Measurements from ENCODE around the gene GTF2F1. TPM values are rescaled to one million over a fixed set of nuclear protein-coding genes. Genes with fewer than 3 reads are reported as not detected.

Gene GTF2F1
- total and polyA plus RNA-seq, 9 of the 15 experiments (the other 6 are each of a cell fraction or from before 2014, with no cell fraction given), result 4.7 to 75.4 (median 68.4) TPM

DNA sequence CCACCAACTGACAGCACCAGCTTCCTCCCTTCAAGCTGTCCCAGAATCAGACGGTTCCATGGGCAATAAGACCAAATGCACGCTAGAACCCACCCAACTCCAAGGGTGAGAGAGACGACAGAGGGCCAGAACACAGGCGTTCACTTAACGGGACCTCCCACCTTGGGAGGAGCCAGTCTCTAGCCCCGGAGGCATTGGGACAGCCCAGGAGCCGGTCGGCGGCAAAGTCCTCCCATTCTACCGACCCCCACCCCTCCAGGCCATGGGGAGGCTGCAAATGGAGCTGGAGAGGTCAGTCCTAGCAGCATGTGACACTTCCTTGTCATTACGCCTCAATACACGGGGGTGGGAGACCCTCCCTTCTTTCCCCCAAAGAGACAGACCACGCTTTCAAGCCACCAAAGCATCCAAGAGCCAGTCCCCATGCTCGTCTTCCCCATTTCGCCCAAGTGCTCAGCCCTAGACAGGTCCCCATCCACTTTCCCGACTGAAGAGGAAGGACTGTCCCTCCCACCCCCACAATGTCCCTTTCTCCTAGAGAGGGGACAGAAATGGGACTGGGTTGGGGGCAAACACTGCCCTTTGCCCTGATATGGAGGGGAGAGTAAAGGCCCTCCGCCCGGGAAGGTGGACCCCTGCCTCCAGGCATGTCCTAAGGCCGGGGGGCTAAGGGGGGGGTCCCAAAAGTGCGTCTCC lies 30.7 kb upstream of the GTF2F1 start (continued):
- TF ChIP-seq, protein P1, sequence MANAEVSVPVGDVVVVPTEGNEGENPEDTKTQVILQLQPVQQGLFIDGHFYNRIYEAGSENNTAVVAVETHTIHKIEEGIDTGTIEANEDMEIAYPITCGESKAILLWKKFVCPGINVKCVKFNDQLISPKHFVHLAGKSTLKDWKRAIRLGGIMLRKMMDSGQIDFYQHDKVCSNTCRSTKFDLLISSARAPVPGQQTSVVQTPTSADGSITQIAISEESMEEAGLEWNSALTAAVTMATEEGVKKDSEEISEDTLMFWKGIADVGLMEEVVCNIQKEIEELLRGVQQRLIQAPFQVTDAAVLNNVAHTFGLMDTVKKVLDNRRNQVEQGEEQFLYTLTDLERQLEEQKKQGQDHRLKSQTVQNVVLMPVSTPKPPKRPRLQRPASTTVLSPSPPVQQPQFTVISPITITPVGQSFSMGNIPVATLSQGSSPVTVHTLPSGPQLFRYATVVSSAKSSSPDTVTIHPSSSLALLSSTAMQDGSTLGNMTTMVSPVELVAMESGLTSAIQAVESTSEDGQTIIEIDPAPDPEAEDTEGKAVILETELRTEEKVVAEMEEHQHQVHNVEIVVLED (CRISPR knock-in tag; IDR thresholded peaks at IDR 0.05), result no peak
- TF ChIP-seq ESRRA (IDR thresholded peaks at IDR 0.05; ENCODE audit: borderline replicate concordance, low read depth) (no peak), ZBTB17 (CRISPR knock-in tag; IDR thresholded peaks at IDR 0.05) (peak; percentile 40; the same call in 1 of the 2 replicates), CBFB (CRISPR knock-in tag; IDR thresholded peaks at IDR 0.05) (no peak), L3MBTL2 (IDR thresholded peaks at IDR 0.05) (no peak), STAT5B (CRISPR knock-in tag; IDR thresholded peaks at IDR 0.05) (no peak), ZNF699 (CRISPR knock-in tag; IDR thresholded peaks at IDR 0.05; ENCODE audit: insufficient replicate concordance) (no peak), HIVEP1 (CRISPR knock-in tag; IDR thresholded peaks at IDR 0.05) (no peak)
- TF ChIP-seq, protein P2, sequence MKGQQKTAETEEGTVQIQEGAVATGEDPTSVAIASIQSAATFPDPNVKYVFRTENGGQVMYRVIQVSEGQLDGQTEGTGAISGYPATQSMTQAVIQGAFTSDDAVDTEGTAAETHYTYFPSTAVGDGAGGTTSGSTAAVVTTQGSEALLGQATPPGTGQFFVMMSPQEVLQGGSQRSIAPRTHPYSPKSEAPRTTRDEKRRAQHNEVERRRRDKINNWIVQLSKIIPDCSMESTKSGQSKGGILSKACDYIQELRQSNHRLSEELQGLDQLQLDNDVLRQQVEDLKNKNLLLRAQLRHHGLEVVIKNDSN (CRISPR knock-in tag; IDR thresholded peaks at IDR 0.05), result no peak; the same call in 1 of the 2 replicates
- TF ChIP-seq, protein P3, sequence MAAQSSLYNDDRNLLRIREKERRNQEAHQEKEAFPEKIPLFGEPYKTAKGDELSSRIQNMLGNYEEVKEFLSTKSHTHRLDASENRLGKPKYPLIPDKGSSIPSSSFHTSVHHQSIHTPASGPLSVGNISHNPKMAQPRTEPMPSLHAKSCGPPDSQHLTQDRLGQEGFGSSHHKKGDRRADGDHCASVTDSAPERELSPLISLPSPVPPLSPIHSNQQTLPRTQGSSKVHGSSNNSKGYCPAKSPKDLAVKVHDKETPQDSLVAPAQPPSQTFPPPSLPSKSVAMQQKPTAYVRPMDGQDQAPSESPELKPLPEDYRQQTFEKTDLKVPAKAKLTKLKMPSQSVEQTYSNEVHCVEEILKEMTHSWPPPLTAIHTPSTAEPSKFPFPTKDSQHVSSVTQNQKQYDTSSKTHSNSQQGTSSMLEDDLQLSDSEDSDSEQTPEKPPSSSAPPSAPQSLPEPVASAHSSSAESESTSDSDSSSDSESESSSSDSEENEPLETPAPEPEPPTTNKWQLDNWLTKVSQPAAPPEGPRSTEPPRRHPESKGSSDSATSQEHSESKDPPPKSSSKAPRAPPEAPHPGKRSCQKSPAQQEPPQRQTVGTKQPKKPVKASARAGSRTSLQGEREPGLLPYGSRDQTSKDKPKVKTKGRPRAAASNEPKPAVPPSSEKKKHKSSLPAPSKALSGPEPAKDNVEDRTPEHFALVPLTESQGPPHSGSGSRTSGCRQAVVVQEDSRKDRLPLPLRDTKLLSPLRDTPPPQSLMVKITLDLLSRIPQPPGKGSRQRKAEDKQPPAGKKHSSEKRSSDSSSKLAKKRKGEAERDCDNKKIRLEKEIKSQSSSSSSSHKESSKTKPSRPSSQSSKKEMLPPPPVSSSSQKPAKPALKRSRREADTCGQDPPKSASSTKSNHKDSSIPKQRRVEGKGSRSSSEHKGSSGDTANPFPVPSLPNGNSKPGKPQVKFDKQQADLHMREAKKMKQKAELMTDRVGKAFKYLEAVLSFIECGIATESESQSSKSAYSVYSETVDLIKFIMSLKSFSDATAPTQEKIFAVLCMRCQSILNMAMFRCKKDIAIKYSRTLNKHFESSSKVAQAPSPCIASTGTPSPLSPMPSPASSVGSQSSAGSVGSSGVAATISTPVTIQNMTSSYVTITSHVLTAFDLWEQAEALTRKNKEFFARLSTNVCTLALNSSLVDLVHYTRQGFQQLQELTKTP (IDR thresholded peaks at IDR 0.05; ENCODE audit: low read depth in 1 of 2, partially characterized antibody in 2 of 2), result no peak
- TF ChIP-seq, protein P4, sequence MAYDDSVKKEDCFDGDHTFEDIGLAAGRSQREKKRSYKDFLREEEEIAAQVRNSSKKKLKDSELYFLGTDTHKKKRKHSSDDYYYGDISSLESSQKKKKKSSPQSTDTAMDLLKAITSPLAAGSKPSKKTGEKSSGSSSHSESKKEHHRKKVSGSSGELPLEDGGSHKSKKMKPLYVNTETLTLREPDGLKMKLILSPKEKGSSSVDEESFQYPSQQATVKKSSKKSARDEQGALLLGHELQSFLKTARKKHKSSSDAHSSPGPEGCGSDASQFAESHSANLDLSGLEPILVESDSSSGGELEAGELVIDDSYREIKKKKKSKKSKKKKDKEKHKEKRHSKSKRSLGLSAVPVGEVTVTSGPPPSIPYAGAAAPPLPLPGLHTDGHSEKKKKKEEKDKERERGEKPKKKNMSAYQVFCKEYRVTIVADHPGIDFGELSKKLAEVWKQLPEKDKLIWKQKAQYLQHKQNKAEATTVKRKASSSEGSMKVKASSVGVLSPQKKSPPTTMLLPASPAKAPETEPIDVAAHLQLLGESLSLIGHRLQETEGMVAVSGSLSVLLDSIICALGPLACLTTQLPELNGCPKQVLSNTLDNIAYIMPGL (CRISPR knock-in tag; IDR thresholded peaks at IDR 0.05), result no peak
- TF ChIP-seq, protein P5, sequence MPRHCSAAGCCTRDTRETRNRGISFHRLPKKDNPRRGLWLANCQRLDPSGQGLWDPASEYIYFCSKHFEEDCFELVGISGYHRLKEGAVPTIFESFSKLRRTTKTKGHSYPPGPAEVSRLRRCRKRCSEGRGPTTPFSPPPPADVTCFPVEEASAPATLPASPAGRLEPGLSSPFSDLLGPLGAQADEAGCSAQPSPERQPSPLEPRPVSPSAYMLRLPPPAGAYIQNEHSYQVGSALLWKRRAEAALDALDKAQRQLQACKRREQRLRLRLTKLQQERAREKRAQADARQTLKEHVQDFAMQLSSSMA (CRISPR knock-in tag; IDR thresholded peaks at IDR 0.05), result no peak
- TF ChIP-seq, protein P6, sequence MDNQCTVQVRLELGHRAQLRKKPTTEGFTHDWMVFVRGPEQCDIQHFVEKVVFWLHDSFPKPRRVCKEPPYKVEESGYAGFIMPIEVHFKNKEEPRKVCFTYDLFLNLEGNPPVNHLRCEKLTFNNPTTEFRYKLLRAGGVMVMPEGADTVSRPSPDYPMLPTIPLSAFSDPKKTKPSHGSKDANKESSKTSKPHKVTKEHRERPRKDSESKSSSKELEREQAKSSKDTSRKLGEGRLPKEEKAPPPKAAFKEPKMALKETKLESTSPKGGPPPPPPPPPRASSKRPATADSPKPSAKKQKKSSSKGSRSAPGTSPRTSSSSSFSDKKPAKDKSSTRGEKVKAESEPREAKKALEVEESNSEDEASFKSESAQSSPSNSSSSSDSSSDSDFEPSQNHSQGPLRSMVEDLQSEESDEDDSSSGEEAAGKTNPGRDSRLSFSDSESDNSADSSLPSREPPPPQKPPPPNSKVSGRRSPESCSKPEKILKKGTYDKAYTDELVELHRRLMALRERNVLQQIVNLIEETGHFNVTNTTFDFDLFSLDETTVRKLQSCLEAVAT (IDR thresholded peaks at IDR 0.05), result no peak
- TF ChIP-seq, protein P7, sequence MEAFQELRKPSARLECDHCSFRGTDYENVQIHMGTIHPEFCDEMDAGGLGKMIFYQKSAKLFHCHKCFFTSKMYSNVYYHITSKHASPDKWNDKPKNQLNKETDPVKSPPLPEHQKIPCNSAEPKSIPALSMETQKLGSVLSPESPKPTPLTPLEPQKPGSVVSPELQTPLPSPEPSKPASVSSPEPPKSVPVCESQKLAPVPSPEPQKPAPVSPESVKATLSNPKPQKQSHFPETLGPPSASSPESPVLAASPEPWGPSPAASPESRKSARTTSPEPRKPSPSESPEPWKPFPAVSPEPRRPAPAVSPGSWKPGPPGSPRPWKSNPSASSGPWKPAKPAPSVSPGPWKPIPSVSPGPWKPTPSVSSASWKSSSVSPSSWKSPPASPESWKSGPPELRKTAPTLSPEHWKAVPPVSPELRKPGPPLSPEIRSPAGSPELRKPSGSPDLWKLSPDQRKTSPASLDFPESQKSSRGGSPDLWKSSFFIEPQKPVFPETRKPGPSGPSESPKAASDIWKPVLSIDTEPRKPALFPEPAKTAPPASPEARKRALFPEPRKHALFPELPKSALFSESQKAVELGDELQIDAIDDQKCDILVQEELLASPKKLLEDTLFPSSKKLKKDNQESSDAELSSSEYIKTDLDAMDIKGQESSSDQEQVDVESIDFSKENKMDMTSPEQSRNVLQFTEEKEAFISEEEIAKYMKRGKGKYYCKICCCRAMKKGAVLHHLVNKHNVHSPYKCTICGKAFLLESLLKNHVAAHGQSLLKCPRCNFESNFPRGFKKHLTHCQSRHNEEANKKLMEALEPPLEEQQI (IDR thresholded peaks at IDR 0.05), result no peak

All from K562 (cell line).